Measurements from ENCODE around the gene QRFP. TPM values are rescaled to one million over a fixed set of nuclear protein-coding genes. Genes with fewer than 3 reads are reported as not detected.

Gene QRFP
- total RNA-seq, 4 donors from 2014 or later: 0.18 TPM; not detected in 3

- intact Hi-C loops (cut with DNase I): loop anchor here (10.0 kb wide), 3 partner anchors 65 to 235 kb away; no protein-coding TSS in a partner anchor
- Histone ChIP-seq H3K27ac (no peak overlapping the region), H3K4me1 (peaks cover 20 to 61% (median 31%) of the 10 kb centered on the region in 3 donors), H3K27me3 (peaks cover 16 to 100% (median 28%) of the 10 kb centered on the region in 4 donors), H3K9me3 (no peaks in the 10 kb centered on the region), H3K4me3 (peak overlapping the region; percentile 33 to 63 (median 44)), H3K36me3 (no peaks in the 10 kb centered on the region)
- TF ChIP-seq CTCF (IDR thresholded peaks at IDR 0.05) (peak in 1 of 6 experiments; percentile 0), POLR2A (IDR thresholded peaks at IDR 0.05) (no peak)
- DNase-seq: no peak
- 8% methylated on average over 6 of the region's 75 CpGs; no CpG with 5 or more reads in 1 of the 2 donors for WGBS, 2 donors
Measured at GRCh38 chr9:130939405-130940026, 42.9 kb upstream of the QRFP start.

GRCh38 chr9:130938652-130939404, 42.2 kb upstream of the QRFP start, which contains the start of gene FIBCD1:
Gene FIBCD1, minus strand, starts transcription at chr9:130939247. Its CDS starts 640 bp downstream, at chr9:130938607.
- Histone ChIP-seq H3K36me3 (no peaks in the 10 kb centered on the region), H3K27me3 (peaks cover 20 to 100% (median 31%) of the 10 kb centered on the region in 4 donors), H3K4me3 (peak within 1 kb of the TSS; percentile 33 to 63 (median 44)), H3K9me3 (no peaks in the 10 kb centered on the region), H3K4me1 (peaks cover 20 to 66% (median 31%) of the 10 kb centered on the region in 3 donors), H3K27ac (no peak within 1 kb of the TSS)
- WGBS, 2 donors: 1 to 2% methylated on average over 29 to 48 of the region's 98 CpGs
- no peak for DNase-seq
- peak in 1 of 6 experiments; percentile 30 for TF ChIP-seq CTCF (IDR thresholded peaks at IDR 0.05)
- no peak for TF ChIP-seq POLR2A (IDR thresholded peaks at IDR 0.05)
- intact Hi-C loops (cut with DNase I): loop anchor here (10.0 kb wide), 2 partner anchors 164 to 234 kb away; no protein-coding TSS in a partner anchor

GRCh38 chr9:130938184-130938651, 41.6 kb upstream of the QRFP start:
- Histone ChIP-seq H3K4me3 (peak overlapping the region; percentile 1 to 63 (median 42)), H3K27me3 (peaks cover 22 to 100% (median 32%) of the 10 kb centered on the region in 4 donors), H3K4me1 (peaks cover 20 to 70% (median 31%) of the 10 kb centered on the region in 3 donors), H3K9me3 (no peaks in the 10 kb centered on the region), H3K27ac (no peak overlapping the region), H3K36me3 (no peaks in the 10 kb centered on the region)
- TF ChIP-seq CTCF (IDR thresholded peaks at IDR 0.05) (no peak), POLR2A (IDR thresholded peaks at IDR 0.05) (no peak)
- intact Hi-C loops (cut with DNase I): loop anchor here (10.0 kb wide), 2 partner anchors 163 to 233 kb away; no protein-coding TSS in a partner anchor
- no CpG with 5 or more reads among the region's 52 CpGs for WGBS, 2 donors
- no peak for DNase-seq

- peaks cover 22 to 100% (median 32%) of the 10 kb centered on the region in 4 donors for H3K27me3 ChIP-seq
- intact Hi-C loops (cut with DNase I): loop anchor here (10.0 kb wide), 2 partner anchors 163 to 233 kb away; no protein-coding TSS in a partner anchor
- no peak overlapping the region for H3K27ac ChIP-seq
Measured at GRCh38 chr9:130937146-130938076, 40.8 kb upstream of the QRFP start.

More at GRCh38 chr9:130937146-130938076, 40.8 kb upstream of the QRFP start:
- Histone ChIP-seq H3K4me1 (peaks cover 25 to 76% (median 31%) of the 10 kb centered on the region in 3 donors), H3K4me3 (no peak overlapping the region), H3K9me3 (no peaks in the 10 kb centered on the region), H3K36me3 (no peaks in the 10 kb centered on the region)
- WGBS, 2 donors: 68 to 79% methylated on average over 13 to 14 of the region's 23 CpGs
- DNase-seq: no peak
- no peak for TF ChIP-seq CTCF (IDR thresholded peaks at IDR 0.05)
- TF ChIP-seq POLR2A (IDR thresholded peaks at IDR 0.05): no peak
